Measurements from ENCODE around the gene SPIRE1.

DNA sequence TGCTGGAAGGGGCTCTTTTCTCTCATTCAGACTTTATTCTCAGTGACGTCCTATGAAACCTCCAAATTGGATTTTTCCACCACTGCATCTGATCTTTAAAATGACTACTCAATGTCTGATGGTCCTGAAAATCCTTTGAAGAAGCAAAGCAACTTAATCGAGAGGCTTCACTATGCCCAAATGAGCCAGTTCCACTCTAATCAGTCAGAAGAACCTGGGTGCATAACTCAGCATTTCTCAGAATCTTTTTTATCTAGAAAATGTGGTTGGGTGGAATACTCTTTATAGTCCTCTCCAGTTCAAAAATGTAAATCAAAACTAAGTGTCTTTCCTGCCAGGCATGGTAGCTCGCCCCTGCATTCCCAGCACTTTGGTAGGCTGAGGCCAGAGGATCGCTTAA is 189.5 kb downstream of the SPIRE1 start:
- TF ChIP-seq EZH2 (IDR thresholded peaks at IDR 0.05; ENCODE audit: borderline replicate concordance, low read depth, low read length, severe bottlenecking) (no peak), CTCF (IDR thresholded peaks at IDR 0.05; ENCODE audit: borderline replicate concordance, extremely low read depth, low read length, poor library complexity, severe bottlenecking) (no peak)
